ENCODE results near the gene PDZD4.

The PDZD4 gene

DNA sequence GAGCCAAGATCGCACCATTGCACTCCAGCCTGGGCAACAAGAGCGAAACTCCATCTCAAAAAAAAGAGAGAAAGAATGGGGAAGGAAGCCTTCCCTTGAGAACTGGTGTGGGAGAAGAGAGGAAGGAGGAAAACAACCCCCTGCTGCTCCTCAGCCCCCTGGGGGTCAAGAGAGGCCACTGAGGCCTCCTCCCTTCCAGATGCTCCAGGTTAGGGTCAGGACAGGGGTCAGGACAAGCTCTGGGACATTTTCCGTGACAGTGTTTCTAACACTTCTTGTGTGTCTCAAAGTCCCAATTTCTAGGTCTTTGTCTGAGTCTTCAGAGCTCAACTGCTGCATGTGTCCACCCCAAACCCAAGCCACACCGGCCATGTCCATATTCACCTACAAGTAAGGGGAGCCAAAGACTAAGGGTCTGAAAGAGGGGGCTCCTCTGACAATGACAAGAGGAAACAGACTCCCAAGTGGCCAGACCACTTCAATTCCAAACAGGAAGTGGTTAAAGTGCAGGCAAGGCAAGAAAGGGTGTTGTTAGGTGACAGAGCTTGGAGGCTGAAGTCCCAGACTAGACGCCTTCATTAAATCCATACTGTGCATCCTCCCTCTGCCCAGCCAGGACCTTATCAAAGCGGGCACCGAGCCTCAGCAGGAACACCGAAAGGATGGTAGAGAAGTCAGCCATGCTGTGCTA lies 47.4 kb upstream of the PDZD4 start:
- no peak for TF ChIP-seq SIN3A (IDR thresholded peaks at IDR 0.05; ENCODE audit: borderline replicate concordance, insufficient read depth, low read length)
- TF ChIP-seq POLR2AphosphoS5 (IDR thresholded peaks at IDR 0.05; ENCODE audit: low read depth, low read length) = no peak
- TF ChIP-seq, protein P1, sequence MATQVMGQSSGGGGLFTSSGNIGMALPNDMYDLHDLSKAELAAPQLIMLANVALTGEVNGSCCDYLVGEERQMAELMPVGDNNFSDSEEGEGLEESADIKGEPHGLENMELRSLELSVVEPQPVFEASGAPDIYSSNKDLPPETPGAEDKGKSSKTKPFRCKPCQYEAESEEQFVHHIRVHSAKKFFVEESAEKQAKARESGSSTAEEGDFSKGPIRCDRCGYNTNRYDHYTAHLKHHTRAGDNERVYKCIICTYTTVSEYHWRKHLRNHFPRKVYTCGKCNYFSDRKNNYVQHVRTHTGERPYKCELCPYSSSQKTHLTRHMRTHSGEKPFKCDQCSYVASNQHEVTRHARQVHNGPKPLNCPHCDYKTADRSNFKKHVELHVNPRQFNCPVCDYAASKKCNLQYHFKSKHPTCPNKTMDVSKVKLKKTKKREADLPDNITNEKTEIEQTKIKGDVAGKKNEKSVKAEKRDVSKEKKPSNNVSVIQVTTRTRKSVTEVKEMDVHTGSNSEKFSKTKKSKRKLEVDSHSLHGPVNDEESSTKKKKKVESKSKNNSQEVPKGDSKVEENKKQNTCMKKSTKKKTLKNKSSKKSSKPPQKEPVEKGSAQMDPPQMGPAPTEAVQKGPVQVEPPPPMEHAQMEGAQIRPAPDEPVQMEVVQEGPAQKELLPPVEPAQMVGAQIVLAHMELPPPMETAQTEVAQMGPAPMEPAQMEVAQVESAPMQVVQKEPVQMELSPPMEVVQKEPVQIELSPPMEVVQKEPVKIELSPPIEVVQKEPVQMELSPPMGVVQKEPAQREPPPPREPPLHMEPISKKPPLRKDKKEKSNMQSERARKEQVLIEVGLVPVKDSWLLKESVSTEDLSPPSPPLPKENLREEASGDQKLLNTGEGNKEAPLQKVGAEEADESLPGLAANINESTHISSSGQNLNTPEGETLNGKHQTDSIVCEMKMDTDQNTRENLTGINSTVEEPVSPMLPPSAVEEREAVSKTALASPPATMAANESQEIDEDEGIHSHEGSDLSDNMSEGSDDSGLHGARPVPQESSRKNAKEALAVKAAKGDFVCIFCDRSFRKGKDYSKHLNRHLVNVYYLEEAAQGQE (IDR thresholded peaks at IDR 0.05; ENCODE audit: insufficient read depth in 1 of 2, low read depth in 2 of 2, low read length in 2 of 2) = no peak
- no peak for TF ChIP-seq TAF1 (IDR thresholded peaks at IDR 0.05; ENCODE audit: borderline replicate concordance, insufficient read depth, low read length)
- no peak for TF ChIP-seq FOXP2 (optimal IDR thresholded peaks at IDR 0.05; ENCODE audit: borderline replicate concordance, extremely low read depth, extremely low read length, insufficient read depth)

DNA sequence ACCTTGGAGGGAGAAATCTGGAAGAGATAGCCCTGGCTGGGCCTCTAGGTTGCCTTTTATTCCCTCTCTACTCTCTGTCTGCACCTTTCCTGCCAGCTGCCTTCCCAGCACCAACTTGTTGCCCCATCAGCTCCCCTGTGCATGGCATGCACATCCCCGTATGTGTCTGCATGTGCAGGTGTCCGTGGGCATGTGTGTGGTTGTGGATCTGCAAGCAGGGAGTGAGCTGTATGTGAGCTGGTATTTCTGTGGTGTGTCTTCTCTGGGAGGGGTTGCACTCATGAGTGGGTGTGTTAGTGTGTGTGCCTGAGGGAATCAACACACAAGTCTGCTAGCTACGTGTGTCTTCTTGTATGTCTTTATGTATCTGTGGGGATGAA lies 45.8 kb upstream of the PDZD4 start:
- TF ChIP-seq POLR2AphosphoS5 (IDR thresholded peaks at IDR 0.05; ENCODE audit: low read depth, low read length) = no peak
- TF ChIP-seq, protein P1 (IDR thresholded peaks at IDR 0.05; ENCODE audit: insufficient read depth in 1 of 2, low read depth in 2 of 2, low read length in 2 of 2) = peak in 1 of 2 experiments; percentile 50; a peak in 1 of 4 replicates

GRCh38 chrX:153875391-153876111 lies 45.2 kb upstream of the PDZD4 start:
- peak; percentile 100 for TF ChIP-seq SIN3A (IDR thresholded peaks at IDR 0.05; ENCODE audit: borderline replicate concordance, insufficient read depth, low read length)
- TF ChIP-seq POLR2AphosphoS5 (IDR thresholded peaks at IDR 0.05; ENCODE audit: low read depth, low read length) = no peak
- TF ChIP-seq TAF1 (IDR thresholded peaks at IDR 0.05; ENCODE audit: borderline replicate concordance, insufficient read depth, low read length) = no peak
- TF ChIP-seq, protein P1 (IDR thresholded peaks at IDR 0.05; ENCODE audit: insufficient read depth in 1 of 2, low read depth in 2 of 2, low read length in 2 of 2) = peak; percentile 99
- no peak for TF ChIP-seq FOXP2 (optimal IDR thresholded peaks at IDR 0.05; ENCODE audit: borderline replicate concordance, extremely low read depth, extremely low read length, insufficient read depth)

GRCh38 chrX:153874366-153875125 lies 44.2 kb upstream of the PDZD4 start:
- TF ChIP-seq, protein P1 (IDR thresholded peaks at IDR 0.05; ENCODE audit: insufficient read depth in 1 of 2, low read depth in 2 of 2, low read length in 2 of 2) = no peak
- no peak for TF ChIP-seq FOXP2 (optimal IDR thresholded peaks at IDR 0.05; ENCODE audit: borderline replicate concordance, extremely low read depth, extremely low read length, insufficient read depth)
- no peak for TF ChIP-seq POLR2AphosphoS5 (IDR thresholded peaks at IDR 0.05; ENCODE audit: low read depth, low read length)
- TF ChIP-seq TAF1 (IDR thresholded peaks at IDR 0.05; ENCODE audit: borderline replicate concordance, insufficient read depth, low read length) = no peak
- TF ChIP-seq SIN3A (IDR thresholded peaks at IDR 0.05; ENCODE audit: borderline replicate concordance, insufficient read depth, low read length) = no peak
